ENCODE data around the gene NDN. TPM values are rescaled to one million over a fixed set of nuclear protein-coding genes. Genes with fewer than 3 reads are reported as not detected.

Gene NDN
- total RNA-seq, 1 donor from 2014 or later: 4.0 TPM

DNA sequence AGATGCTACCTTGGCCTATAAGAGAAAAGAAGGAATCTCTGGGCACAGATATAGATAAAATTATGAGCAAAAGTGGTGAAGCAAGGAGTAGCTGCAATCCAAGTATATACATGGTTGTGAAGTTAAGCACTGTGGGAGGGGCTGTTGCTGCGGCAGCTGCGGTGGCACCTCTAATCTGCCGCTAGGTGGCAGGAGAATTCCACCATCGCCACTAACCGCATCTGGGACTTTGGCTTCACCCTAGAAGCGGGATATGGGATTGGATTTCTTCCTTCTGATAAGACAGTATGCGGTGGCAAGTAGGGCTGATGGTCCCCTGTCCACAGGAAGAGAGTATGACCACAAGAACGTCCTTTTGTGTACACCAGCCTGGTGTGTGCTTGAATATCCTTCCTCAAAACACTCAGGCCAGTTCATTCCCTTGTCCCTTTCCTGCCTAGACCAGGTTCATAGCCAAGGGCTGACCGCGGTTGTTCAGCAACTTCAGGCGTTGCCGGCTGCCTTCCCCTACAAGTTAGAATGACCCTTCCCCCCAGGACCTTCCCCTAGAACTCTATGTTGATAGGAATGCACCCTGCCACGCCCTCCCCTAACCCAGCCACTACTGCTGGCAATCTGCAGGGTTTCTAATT is 44.6 kb downstream of the NDN start:
- intact Hi-C loops (cut with micrococcal nuclease): loop anchor here (2.0 kb wide), 1 partner anchor 234 kb away; no protein-coding TSS in a partner anchor

Other genes with a start within 250 kb of the NDN start
- not detected in 2 replicates for gene GOLGA6L2, start 240.1 kb downstream of the NDN start, total RNA-seq
- gene MKRN3, start 121.6 kb downstream of the NDN start, total RNA-seq: 1.7 and 1.9 TPM in 2 replicates
- gene MAGEL2, start 39.4 kb downstream of the NDN start, total RNA-seq: not detected in 2 replicates